Putamen (tissue), 1 donor: Measurements from ENCODE around the gene TULP4.
"Not testable (repeated sequence)": the region's sequence is repeated elsewhere in the genome, so short reads cannot be mapped to it uniquely, and the experiment has no call there.

Source experiments
- DNase-seq: peaks from one replicate; pipeline ENCODE4 v3.0.0-alpha.2; 2016; ENCODE audit warnings: low spot score

TULP4 gene

GRCh38 chr6:158293122-158293521 is 19.1 kb upstream of the TULP4 start:
- no peak for DNase-seq

- not testable (repeated sequence) for DNase-seq
Measured at GRCh38 chr6:158295976-158296853, 16.1 kb upstream of the TULP4 start.

DNA sequence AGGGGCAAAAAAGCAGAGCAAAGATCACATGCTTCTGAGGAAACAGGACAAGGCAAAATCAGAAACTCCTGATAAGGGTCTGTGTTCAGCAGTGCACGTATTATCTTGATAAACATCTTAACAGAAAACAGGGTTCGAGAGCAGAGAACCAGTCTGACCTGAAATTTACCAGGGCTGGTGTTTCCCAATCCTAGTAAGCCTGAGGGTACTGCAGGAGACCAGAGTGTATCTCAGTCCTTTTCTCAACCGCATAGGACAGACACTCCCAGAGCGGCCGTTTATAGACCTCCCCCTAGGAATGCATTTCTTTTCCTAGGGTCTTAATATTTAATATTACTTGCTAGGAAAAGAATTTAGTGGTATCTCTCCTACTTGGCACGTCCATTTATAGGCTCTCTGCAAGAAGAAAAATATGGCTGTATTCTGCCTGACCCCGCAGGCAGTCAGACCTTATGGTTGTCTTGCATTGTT is 15.4 kb upstream of the TULP4 start:
- not testable (repeated sequence) for DNase-seq

DNA sequence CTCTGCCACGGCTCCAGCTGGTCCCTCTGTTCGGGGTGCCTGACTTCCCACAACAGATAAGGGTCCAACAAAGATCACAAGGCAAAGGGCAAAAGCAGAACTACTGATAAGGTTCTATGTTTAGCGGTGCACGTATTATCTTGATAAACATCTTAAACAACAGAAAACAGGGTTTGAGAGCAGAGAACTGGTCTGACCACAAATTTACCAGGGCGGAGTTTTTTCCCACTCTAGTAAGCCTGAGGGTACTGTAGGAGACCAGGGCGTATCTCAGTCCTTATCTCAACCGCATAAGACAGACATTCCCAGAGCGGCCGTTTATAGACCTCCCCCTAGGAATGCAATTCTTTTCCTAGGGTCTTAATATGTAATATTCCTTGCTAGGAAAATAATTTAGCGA is 14.6 kb upstream of the TULP4 start:
- not testable (repeated sequence) for DNase-seq

DNA sequence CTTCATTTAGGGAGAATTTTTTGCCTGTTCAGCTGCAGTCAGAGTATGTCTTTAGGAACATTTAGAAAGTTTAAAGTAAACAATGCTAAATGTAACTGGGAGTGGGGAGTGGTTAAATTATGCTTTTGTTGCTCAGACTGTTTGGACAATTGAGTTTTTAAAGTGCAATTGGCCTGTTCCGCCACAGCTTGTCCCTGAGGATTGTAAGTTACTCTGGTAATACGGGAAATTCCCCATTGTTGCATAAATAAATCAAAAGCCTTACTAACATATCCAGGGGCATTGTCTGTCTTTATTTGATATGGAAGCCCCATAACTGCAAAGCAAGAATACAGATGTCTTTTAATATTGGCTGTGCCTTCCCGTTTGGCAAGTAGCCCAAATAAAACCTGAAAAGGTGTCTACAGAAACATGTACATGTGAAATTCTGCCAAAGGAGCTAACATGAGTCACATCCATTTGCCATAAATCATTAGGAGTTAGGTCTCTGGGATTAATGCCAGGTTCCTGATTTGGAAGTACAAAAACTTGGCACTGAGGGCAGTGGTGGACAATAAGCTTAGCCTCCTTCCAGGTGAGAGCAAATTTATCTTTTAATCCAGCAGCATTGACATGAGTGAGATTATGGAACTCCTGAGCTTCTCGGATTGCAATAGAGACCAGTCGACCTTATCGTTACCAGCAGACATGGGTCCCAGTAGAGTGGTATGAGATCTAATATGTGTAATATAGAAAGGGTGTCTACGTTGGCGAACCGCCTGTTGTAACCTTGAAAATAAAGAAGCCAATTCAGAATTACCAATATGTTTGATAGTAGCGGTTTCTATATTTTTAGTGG is 11.7 kb upstream of the TULP4 start:
- not testable (repeated sequence) for DNase-seq

GRCh38 chr6:158301561-158301960 is 10.7 kb upstream of the TULP4 start:
- DNase-seq: not testable (repeated sequence)

DNA sequence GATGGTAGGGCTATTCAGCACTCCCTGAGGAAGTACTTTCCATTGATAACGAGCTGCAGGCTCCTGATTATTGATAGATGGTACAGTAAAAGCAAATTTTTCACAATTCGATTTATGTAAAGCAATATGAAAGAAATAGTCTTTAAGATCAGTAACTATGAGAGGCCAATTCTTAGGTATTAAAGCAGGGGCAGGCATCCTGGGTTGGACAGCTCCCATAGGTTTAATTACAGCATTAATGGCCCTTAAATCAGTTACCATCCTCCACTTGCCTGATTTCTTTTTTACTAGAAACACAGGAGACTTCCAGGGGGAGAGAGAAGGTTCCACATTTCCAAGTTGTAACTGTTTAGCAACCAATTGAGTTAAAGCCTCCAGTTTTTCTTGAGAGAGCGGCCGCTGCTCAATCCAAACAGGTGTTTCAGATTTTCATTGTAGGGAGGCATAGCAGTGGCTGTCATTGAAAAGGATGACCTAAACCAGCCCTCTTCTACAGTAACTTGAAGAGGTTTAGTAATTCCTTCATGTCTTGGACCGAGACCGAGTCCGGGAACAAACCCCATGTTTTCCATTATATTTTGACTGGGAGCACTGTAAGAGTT is 10.0 kb upstream of the TULP4 start:
- DNase-seq: not testable (repeated sequence)

GRCh38 chr6:158303210-158303731 is 9.0 kb upstream of the TULP4 start:
- no peak for DNase-seq

DNA sequence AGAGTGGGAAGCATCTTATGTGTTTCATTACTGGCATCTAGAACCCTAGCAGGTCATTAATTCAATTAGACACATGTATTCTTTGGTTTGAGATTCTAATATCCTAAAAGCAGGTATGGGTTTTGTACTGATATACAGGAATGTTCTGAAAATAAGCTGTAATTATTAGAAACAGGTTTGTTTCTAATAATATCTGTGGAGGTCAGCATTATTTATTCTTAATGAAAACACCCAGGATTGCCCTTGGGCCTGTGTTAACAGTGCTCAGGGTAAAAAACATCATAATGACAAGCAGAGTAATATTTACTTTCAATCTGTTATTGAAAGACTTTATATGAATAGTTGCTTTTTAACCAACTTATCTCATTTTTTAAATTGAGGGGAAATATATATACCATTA is 8.0 kb upstream of the TULP4 start:
- DNase-seq: no peak

GRCh38 chr6:158309814-158310213 is 2.5 kb upstream of the TULP4 start:
- DNase-seq: no peak

DNA sequence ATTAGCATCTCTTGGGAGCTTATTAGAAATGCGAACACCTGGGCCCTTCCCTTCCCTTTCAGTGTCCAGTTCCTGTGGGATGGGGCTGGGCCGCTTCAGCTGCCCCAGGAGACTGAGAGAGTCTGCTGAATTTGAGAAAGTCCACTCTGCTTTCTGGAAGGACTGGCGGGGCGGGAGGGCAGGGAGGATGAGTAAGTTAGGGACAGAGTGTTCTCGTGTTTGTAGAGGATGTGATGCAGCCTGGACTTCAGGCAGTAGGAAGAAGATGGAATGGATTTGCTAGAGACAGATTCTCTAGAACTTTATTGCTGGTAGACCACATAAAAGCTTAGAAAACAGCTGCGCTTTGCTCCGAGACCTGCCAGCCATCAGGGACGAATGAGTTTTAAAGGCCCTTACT is 1.1 kb upstream of the TULP4 start:
- no peak for DNase-seq

DNA sequence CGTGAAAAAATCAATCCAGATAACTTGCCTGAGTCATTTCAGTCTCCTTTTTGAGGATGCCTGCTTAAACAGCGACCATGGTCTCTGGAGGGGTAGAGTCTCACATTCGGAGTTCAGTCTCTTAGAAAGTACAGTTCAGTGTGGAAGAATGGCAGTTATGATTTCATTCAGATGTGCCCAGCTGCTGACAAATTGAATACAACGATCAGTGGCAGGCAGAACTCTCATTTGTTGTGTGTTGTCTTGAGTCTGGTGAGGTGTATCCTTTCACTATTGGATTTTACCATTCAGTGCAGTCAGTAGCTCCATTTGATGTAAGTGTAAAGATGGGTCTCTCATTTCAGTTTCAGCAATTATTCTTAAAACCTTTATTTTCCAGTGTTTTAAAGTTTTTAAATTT is 639 bp upstream of the TULP4 start:
- no peak for DNase-seq

DNA sequence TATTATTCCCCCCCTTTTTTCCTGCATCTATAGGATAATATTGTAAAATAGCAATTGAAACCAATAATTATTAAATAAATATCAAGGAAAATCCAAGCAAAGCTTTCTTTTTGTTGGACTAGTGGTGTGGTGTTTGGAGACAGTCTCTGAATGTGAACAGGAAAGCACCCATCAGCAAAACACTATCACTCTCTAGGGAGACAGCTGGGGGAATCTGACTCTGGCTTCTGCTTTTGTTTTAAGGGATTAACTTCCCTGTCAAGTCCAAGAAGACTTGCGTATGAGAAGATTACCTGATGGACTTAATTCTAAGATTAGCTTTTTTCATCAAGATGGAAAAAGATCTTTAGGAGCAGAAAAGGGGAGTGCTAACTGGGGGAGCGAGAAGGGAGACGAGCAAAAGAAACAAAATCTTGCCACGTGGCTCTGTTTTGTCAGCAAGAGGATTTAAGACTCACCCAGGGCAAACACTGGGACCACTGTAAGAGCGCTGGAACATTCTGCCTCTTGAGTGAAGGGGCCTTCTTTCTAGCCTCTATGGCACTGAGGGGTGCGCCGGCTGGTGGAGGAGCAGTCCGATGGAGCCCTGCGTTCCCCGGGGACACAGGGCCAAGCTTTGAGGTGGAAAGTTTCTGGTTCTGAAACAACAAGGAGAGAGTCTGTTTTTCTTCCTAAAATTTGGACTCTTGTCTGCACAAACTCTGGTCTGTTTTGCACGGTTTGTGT is 570 bp downstream of the TULP4 start:
- no peak for DNase-seq

- no peak for DNase-seq
Measured at GRCh38 chr6:158313989-158314388, 1.7 kb downstream of the TULP4 start.

DNA sequence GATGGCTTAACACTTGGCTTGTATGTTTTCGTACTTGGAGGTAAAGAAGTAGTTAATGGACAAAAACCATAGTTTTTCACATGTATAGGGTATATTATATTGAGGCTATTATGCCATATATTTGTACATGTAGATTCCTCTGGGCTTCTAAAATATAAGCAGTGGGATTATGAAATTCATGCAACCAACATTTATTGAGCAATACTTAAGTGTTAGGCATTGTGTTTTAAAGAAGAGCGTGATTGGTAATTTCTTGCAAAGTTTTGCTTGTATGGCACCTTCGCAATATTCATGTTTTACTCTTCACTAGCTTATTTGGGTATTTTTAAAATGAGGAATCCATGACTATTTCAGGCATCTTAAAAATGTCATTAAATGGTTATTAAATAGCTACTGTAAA is 2.5 kb downstream of the TULP4 start:
- no peak for DNase-seq

GRCh38 chr6:158316022-158316421 is 3.8 kb downstream of the TULP4 start:
- no peak for DNase-seq

- no peak for DNase-seq
Measured at GRCh38 chr6:158321960-158322359, 9.7 kb downstream of the TULP4 start.

DNA sequence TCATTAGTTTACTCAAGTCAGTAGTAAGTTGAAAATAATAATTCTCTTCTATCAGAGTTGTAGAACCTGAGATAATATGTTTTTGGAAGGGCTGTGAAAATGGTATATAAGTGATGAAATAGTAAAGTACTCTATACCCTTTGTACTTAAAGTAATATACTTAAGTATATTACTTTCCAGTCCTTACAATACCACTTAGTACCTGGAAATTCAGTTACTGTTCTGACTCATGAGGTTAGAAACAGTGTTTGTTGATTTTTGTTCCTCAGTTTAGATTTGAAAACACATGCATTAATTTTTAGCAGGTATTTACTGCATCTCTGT is 10.1 kb downstream of the TULP4 start:
- no peak for DNase-seq

DNA sequence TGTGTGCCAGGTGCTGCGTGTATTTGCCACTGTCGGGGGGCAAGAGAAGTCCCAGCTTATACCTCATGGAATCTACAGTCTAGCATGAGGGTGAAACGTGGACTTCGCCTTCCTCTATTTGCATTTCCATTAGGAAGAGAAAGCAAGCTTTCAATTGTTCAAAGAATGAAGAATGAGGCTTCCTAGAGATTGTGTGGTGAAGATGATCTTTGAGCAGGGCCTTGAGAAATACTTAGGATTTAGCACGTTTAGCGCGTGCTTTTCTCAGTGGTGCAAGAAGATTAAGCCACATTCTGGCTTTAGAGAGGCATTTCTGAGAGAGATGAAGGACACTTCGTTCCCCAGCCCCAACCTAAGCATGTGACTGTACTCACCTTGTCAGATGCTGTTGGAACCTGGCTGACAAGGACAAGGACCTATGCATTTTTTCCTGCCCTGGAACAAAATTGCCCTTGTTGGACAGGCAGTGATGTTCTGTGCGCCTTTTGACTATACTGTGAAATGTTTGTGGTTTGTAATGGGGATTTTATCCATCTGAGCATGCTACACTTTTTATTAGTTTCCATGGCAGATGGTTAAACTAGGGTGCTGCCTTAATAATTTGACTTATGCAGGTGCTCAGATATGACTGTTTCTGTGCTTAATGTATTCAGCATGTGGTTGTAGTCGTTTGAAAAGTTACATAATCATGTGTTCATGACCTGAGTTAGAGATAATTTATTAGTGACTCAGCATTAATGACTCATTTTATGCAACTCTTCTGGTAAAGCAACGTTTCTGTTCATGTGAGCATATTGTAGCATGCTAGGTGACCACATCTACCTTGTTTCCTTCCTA is 10.7 kb downstream of the TULP4 start:
- peak; percentile 64 for DNase-seq

DNA sequence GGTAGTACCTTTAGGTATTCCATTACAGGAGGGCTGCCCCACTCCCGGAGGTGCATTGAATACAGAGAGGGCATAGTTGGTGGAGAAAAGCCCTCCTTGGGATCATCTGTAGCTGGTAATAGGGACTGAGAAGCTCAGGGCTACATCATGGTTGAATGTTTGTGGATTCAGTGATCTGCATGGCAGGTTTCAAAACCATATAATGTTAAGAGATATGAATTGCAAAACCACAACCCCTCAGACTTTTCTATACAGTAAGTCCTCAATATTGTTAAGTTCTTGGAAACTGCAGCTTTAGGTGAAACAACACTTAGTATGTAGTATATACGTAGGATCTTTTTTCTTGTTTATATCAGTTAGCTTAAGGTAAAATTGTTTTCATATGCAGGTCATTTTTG is 11.3 kb downstream of the TULP4 start:
- no peak for DNase-seq

DNA sequence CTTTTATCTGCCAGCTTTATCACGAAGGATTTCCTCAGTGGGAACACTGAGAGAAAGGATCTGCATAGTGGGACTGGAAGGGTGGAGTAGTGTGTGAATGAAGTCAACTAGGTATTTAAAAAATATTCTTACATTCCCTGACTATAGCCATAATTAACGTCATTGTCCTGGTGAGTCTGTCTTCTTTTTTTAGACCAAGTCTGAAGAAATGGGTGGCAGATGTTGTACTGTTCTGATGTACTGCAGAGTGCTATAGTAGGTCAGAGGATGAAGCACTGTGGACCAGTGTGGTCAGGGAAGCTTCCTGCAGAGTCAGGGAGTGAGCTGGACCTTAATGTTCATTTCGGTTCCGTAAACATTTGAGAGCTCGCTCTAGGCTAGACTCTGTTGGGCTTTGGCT is 11.9 kb downstream of the TULP4 start:
- no peak for DNase-seq
